Astrocyte (in vitro differentiated cells and primary cell): ENCODE measurements around the gene CCDC187. TPM values are rescaled to one million over a fixed set of nuclear protein-coding genes. Genes with fewer than 3 reads are reported as not detected.

Experiments used
- DNase-seq: peaks from one replicate; pipeline ENCODE4 v3.0.0-alpha.2; 2010; ENCODE audit warnings: low read depth
- FAIRE-seq: peaks from 2 replicates; lab custom pipeline; 2011; peaks lifted over from hg19 to GRCh38; lab: Jason Lieb, UNC
- H2AFZ ChIP-seq: 2 replicates; pipeline ENCODE4 v1.6.0; 2012; ENCODE audit warnings: low read depth, low read length, inconsistent platforms
- H3K27ac ChIP-seq: 2 replicates; pipeline ENCODE4 v1.5.1; 2011; ENCODE audit warnings: low read depth, low read length, inconsistent platforms
- H3K27me3 ChIP-seq: 2 replicates; pipeline ENCODE4 v1.6.0; 2011; ENCODE audit warnings: low read length, inconsistent platforms; ENCODE audit not compliant: insufficient read depth
- H3K36me3 ChIP-seq: 2 replicates; pipeline ENCODE4 v1.5.1; 2011; ENCODE audit warnings: low read length, inconsistent platforms; ENCODE audit not compliant: insufficient read depth
- H3K4me1 ChIP-seq: 2 replicates; pipeline ENCODE4 v1.5.1; 2011; ENCODE audit warnings: low read length, inconsistent platforms; ENCODE audit not compliant: insufficient read depth
- H3K4me2 ChIP-seq: 2 replicates; pipeline ENCODE4 v1.6.0; 2012; ENCODE audit warnings: low read length, inconsistent platforms
- H3K4me3 ChIP-seq: 2 replicates; pipeline ENCODE4 v1.5.1; 2011; ENCODE audit warnings: low read depth, mild to moderate bottlenecking, low read length, inconsistent platforms; ENCODE audit not compliant: insufficient read depth
- H3K79me2 ChIP-seq: 2 replicates; pipeline ENCODE4 v1.6.0; 2012; ENCODE audit warnings: mild to moderate bottlenecking, low read length, inconsistent platforms; ENCODE audit not compliant: insufficient read depth
- H3K9ac ChIP-seq: 2 replicates; pipeline ENCODE4 v1.6.0; 2012; ENCODE audit warnings: mild to moderate bottlenecking, low read length, inconsistent platforms
- H3K9me3 ChIP-seq: 2 replicates; pipeline ENCODE4 v1.5.1; 2012; ENCODE audit warnings: low read depth, mild to moderate bottlenecking, low read length, inconsistent platforms; ENCODE audit not compliant: insufficient read depth
- H4K20me1 ChIP-seq: 2 replicates; pipeline ENCODE4 v1.6.0; 2012; ENCODE audit warnings: low read length, inconsistent platforms; ENCODE audit not compliant: insufficient read depth
- H3K27ac Mint-ChIP-seq: one replicate; pipeline ENCODE4 v1.8.0; 2021; ENCODE audit warnings: mild to moderate bottlenecking, mixed read lengths; ENCODE audit not compliant: unreplicated experiment
- H3K27me3 Mint-ChIP-seq: one replicate; pipeline ENCODE4 v1.8.0; 2021; ENCODE audit warnings: low read depth, mixed read lengths; ENCODE audit not compliant: unreplicated experiment
- H3K36me3 Mint-ChIP-seq: one replicate; pipeline ENCODE4 v1.8.0; 2021; ENCODE audit warnings: low read depth, mixed read lengths; ENCODE audit not compliant: unreplicated experiment
- H3K4me1 Mint-ChIP-seq: one replicate; pipeline ENCODE4 v1.8.0; 2021; ENCODE audit warnings: low read depth, mixed read lengths; ENCODE audit not compliant: unreplicated experiment
- H3K4me3 Mint-ChIP-seq: one replicate; pipeline ENCODE4 v1.8.0; 2021; ENCODE audit warnings: mild to moderate bottlenecking, moderate library complexity, mixed read lengths; ENCODE audit not compliant: unreplicated experiment
- H3K9me3 Mint-ChIP-seq: one replicate; pipeline ENCODE4 v1.8.0; 2021; ENCODE audit warnings: mild to moderate bottlenecking, mixed read lengths; ENCODE audit not compliant: unreplicated experiment
- EZH2 ChIP-seq: IDR thresholded peaks from 2 replicates; pipeline ENCODE4 v1.6.1; 2012; ENCODE audit warnings: mild to moderate bottlenecking, low read length, inconsistent platforms; ENCODE audit not compliant: insufficient read depth
- total RNA-seq: library from RNA; stranded (reverse); gene quantifications from 2 replicates; pipeline ENCODE4 v1.2.1, GENCODE V29; 2021
- TF ChIP-seq, protein P1 (sequence below): IDR thresholded peaks from 2 replicates; pipeline ENCODE4 v1.5.1; 2011; ENCODE audit warnings: low read depth, mild to moderate bottlenecking, inconsistent platforms, low read length, moderate library complexity; ENCODE audit not compliant: insufficient read depth

The CCDC187 gene
- total RNA-seq, 1 donor from 2014 or later, result 0.09 TPM

GRCh38 chr9:136331556-136332481 lies 27.9 kb upstream of the CCDC187 start:
- Histone ChIP-seq H3K27ac (no peak overlapping the region), H3K79me2 (peaks cover 73% of the 10 kb centered on the region), H3K4me3 (no peak overlapping the region), H3K4me1 (peaks cover 35% of the 10 kb centered on the region), H3K4me2 (no peak overlapping the region), H3K9me3 (no peaks in the 10 kb centered on the region), H3K27me3 (no peaks in the 10 kb centered on the region), H4K20me1 (peaks cover 85% of the 10 kb centered on the region), H3K9ac (no peak overlapping the region), H2AFZ (no peak overlapping the region), H3K36me3 (no peaks in the 10 kb centered on the region)
- Mint-ChIP-seq H3K9me3 (no peaks in the 10 kb centered on the region), H3K27me3 (no peaks in the 10 kb centered on the region), H3K4me1 (peaks cover 11% of the 10 kb centered on the region), H3K36me3 (peaks cover 3% of the 10 kb centered on the region), H3K4me3 (no peak overlapping the region), H3K27ac (no peak overlapping the region)
- FAIRE-seq (no peak), DNase-seq (no peak)
- no peak for TF ChIP-seq EZH2
- TF ChIP-seq, protein P1, sequence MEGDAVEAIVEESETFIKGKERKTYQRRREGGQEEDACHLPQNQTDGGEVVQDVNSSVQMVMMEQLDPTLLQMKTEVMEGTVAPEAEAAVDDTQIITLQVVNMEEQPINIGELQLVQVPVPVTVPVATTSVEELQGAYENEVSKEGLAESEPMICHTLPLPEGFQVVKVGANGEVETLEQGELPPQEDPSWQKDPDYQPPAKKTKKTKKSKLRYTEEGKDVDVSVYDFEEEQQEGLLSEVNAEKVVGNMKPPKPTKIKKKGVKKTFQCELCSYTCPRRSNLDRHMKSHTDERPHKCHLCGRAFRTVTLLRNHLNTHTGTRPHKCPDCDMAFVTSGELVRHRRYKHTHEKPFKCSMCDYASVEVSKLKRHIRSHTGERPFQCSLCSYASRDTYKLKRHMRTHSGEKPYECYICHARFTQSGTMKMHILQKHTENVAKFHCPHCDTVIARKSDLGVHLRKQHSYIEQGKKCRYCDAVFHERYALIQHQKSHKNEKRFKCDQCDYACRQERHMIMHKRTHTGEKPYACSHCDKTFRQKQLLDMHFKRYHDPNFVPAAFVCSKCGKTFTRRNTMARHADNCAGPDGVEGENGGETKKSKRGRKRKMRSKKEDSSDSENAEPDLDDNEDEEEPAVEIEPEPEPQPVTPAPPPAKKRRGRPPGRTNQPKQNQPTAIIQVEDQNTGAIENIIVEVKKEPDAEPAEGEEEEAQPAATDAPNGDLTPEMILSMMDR, result no peak

DNA sequence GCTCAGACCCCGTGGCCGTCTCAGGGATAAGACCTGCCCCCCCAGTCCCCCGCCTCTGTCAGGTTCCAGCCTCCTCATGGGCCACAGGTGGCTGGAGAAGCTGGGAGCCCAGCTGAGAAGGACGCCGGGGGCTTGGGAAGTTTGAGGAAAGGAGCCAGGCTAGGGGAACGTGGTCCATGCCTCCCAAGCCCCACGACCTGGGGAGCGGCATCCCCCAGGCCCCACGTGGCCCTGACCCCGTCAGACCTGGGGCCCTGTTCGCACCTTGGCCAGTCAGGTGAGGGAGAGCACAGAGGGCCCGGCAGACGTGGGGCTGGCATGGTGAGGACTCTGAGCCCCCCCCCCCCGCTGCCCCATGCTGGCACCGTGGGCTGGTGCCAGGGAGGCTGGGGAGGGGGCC lies 27.1 kb upstream of the CCDC187 start:
- no peaks in the 10 kb centered on the region for H3K27me3 ChIP-seq
- peaks cover 73% of the 10 kb centered on the region for H3K79me2 ChIP-seq
- no peak for DNase-seq
- H3K36me3 Mint-ChIP-seq, result peaks cover 3% of the 10 kb centered on the region
- no peak for FAIRE-seq
- TF ChIP-seq, protein P1, result no peak
- TF ChIP-seq EZH2, result no peak
- no peak overlapping the region for H2AFZ ChIP-seq
- H3K27ac Mint-ChIP-seq, result no peak overlapping the region
- H3K4me3 ChIP-seq, result no peak overlapping the region
- H3K36me3 ChIP-seq, result no peaks in the 10 kb centered on the region
- peaks cover 78% of the 10 kb centered on the region for H4K20me1 ChIP-seq
- peaks cover 35% of the 10 kb centered on the region for H3K4me1 ChIP-seq
- no peak overlapping the region for H3K9ac ChIP-seq
- peaks cover 11% of the 10 kb centered on the region for H3K4me1 Mint-ChIP-seq
- no peak overlapping the region for H3K27ac ChIP-seq
- no peak overlapping the region for H3K4me2 ChIP-seq
- H3K9me3 ChIP-seq, result no peaks in the 10 kb centered on the region
- H3K4me3 Mint-ChIP-seq, result no peak overlapping the region
- no peaks in the 10 kb centered on the region for H3K9me3 Mint-ChIP-seq
- H3K27me3 Mint-ChIP-seq, result no peaks in the 10 kb centered on the region
